ENCODE results near the gene AFDN.

Gene AFDN

GRCh38 chr6:168005796-168006195 is 179.1 kb downstream of the AFDN start:
- DNase-seq, result no peak

DNA sequence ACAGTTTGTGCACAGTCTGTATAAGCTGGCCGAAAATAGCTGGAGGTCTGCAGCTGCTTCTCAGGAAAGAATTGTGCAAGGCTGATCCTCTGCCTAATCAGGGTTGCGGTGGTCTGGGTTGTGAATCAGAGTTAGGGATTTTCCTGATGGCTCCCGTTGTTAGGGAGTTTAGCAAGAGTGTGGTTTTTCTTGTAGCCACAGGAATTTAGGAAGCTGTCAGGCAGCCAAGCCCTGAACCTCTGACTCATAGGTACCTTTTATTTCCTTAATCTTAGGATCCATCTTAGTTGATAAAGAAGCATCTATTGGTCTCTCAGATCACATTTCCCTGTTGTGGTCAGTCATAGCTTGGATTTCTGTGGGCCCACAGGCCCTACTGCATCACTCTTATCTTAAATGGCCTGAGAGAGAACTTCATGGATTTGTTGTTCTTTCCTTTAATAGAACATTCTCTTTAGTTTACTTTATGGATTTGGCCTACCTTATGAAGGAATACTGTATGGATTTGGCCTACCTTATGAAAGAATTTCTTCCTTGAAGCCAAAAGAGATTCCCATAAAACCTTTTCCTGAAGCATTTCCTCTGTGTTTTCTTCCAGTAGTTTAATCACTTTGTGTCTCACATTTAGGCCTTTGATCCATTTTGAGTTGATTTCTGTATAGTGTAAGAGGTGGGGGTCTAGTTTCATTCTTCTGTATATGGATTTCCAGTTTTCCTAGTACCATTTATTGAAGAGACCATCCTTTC is 181.1 kb downstream of the AFDN start:
- DNase-seq, result no peak

- DNase-seq, result no peak
Measured at GRCh38 chr6:168009331-168009730, 182.6 kb downstream of the AFDN start.

DNA sequence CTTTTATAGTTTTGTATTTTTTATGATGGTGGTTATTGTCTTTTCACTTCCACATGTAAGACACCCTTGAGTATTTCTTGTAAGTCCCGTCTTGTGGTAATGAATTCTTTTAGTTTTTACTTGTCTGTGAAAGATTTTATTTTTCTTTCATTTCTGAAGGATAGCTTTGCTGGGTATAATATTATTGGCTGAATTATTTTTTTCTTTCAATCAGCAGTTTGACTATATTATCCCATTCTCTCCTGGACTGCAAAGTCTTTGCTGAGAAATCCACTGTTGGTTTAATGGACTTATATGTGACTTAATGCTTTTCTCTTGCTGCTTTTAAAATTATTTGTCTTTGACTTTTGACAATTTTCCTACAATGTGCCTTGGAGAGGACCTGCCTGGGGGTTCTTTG is 184.6 kb downstream of the AFDN start:
- no peak for DNase-seq

- no peak for DNase-seq
Measured at GRCh38 chr6:168012431-168013249, 185.9 kb downstream of the AFDN start.

DNA sequence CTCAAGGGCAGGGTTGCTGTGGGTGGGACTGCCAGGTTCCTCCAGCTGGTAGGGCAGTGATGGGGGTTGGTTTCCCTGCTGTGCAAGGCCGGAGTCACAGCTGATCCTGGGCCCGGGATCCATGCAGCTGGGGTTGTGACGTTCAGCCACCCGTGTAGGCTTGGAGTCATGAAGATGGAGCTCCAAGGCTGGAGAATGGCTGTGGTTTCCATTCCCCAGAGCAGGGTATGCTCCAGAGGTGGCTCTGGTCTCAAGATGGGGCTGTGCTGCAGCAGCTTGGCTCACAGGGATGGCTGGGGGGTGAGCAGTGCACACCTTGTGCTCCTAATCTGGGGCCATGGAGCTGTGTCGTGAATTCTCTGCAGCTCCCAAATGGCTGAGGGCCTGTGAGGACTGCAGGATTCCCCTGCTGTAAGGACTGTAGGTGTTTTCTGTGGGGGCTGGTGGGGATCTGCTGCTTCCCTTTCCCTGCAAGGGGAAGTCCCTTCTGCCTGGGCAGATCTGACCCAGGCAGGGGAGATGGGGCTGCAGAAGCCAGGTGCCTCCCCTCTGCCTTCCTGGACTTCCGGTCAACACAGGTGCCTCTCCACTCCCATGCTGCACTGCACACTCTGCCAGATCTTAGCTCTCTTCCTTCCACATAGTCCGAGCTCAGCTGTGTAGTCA is 186.7 kb downstream of the AFDN start:
- DNase-seq, result no peak

GRCh38 chr6:168014428-168014827 is 187.7 kb downstream of the AFDN start:
- no peak for DNase-seq

GRCh38 chr6:168015009-168015408 is 188.3 kb downstream of the AFDN start:
- no peak for DNase-seq

- DNase-seq, result no peak
Measured at GRCh38 chr6:168015482-168016175, 188.9 kb downstream of the AFDN start.

GRCh38 chr6:168016176-168016620 is 189.5 kb downstream of the AFDN start:
- DNase-seq, result no peak

- DNase-seq, result no peak
Measured at GRCh38 chr6:168016721-168017525, 190.2 kb downstream of the AFDN start.

DNA sequence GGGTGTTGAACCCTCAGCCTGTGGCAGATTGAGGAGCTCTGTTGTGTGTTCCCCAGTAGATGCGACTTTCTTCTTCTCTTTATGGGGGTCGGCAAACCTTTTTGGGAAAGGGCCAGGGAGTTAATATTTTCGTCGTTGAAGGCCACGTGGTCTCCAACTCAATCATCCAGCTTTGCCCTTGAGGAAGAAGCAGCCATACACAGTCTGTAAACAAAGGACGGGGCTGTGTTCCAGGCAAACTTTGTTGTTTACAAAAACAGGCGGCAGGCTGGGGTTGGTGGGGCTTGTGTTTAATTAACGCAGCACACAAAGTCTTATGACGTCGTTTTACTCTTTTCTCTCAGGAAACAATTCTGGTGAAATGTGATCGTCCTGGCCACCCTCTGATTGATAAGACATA is 190.9 kb downstream of the AFDN start:
- no peak for DNase-seq

DNA sequence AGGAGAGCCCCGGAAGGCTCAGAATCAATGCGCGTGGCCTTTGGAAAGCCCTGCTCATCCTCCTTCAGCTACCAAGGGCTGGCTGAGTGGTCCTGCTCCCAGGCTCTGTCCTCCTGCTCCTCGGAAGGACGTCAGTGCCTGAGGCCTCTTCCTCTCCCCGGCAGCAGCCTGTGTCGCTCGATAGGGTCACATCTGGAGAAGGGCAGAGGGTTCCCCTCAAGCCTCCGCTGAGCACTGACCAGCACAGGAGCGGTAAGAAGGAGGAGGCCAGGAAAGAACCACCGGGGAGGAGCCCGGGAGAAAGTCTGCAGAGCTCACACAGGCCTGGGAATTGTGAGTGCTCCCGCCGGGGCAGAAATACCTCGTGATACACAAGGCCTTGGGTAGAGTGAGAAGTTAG is 192.0 kb downstream of the AFDN start:
- DNase-seq, result no peak

DNA sequence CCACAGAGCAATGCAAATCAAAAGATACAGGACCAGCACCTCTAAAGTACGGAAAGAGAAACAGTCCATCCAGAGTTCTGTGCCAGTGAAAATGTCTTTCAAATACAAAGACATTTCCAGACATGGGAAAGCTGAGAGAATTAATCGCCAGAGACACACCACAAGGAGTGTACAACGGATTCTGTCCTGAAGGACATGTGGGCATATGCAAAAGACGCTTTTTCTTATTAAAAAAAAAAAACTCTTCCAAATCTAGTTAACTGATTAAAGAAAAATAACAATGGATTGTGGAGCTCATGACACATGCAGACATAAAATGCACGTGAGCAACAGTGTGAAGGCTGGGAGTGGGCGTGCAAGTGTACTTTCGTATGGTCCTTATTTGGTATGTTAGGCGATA is 193.5 kb downstream of the AFDN start:
- no peak for DNase-seq

DNA sequence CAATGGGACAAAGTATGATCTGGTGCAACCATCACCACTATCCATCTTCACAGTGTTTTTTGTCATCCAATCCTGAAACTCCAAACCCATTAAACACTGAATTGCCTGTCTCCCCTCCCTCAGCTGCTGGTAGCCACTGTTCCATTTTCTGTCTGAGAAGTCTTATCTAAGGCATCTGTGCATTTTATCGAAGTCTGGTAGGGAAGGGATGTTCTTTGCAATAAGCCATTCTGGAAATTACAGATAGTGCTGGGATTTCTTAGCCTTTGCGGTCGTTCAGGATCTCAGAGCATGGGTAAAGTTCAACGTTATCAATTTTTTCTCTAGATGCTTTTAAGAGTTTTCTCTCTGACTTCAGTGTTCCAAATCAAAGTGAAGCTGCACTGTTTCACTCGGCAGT is 194.9 kb downstream of the AFDN start:
- no peak for DNase-seq

All from SHP77 treated with DMSO at 0.1 percent for 48 hours (cell line).